ENCODE data around the gene TMC8.

GRCh38 chr17:78082988-78083387 lies 47.6 kb upstream of the TMC8 start:
- TF ChIP-seq CTCF (IDR thresholded peaks at IDR 0.05; ENCODE audit: poor library complexity, severe bottlenecking) (no peak), SMC3 (conservative IDR thresholded peaks at IDR 0.05; ENCODE audit: poor library complexity) (no peak), RAD21 (conservative IDR thresholded peaks at IDR 0.05) (no peak)

All from neural cell (in vitro differentiated cells).